GM18909 (cell line): Measurements from ENCODE around the gene PRRT4.

Source experiments
- ATAC-seq: cut with Tn5 transposase; IDR thresholded peaks from one replicate; pipeline ENCODE4 v1.9.1; 2021; ENCODE audit warnings: mild to moderate bottlenecking; ENCODE audit not compliant: unreplicated experiment, poor library complexity

The PRRT4 gene

GRCh38 chr7:128396357-128396756 is 34.9 kb upstream of the PRRT4 start:
- ATAC-seq = no peak

GRCh38 chr7:128395748-128396147 is 34.3 kb upstream of the PRRT4 start:
- no peak for ATAC-seq

GRCh38 chr7:128394904-128395496 is 33.5 kb upstream of the PRRT4 start:
- no peak for ATAC-seq

- no peak for ATAC-seq
These were observed 32.2 kb upstream of the PRRT4 start for GRCh38 chr7:128393526-128394330.

GRCh38 chr7:128392446-128393327 is 31.2 kb upstream of the PRRT4 start:
- ATAC-seq = no peak

- no peak for ATAC-seq
These were observed 30.3 kb upstream of the PRRT4 start for GRCh38 chr7:128391805-128392204.

GRCh38 chr7:128390871-128391565 is 29.5 kb upstream of the PRRT4 start:
- no peak for ATAC-seq

GRCh38 chr7:128389618-128390329 is 28.3 kb upstream of the PRRT4 start:
- ATAC-seq = no peak

GRCh38 chr7:128389085-128389617 is 27.7 kb upstream of the PRRT4 start:
- no peak for ATAC-seq

- no peak for ATAC-seq
These were observed 26.6 kb upstream of the PRRT4 start for GRCh38 chr7:128388145-128388485.

GRCh38 chr7:128387216-128388144 is 26.0 kb upstream of the PRRT4 start:
- peak; percentile 81 for ATAC-seq

GRCh38 chr7:128385988-128386925 is 24.8 kb upstream of the PRRT4 start:
- ATAC-seq = no peak

- no peak for ATAC-seq
These were observed 23.2 kb upstream of the PRRT4 start for GRCh38 chr7:128384726-128385125.

GRCh38 chr7:128383776-128384175 is 22.3 kb upstream of the PRRT4 start:
- ATAC-seq = no peak

GRCh38 chr7:128381161-128381821 is 19.8 kb upstream of the PRRT4 start:
- ATAC-seq = no peak

GRCh38 chr7:128380483-128381106 is 19.1 kb upstream of the PRRT4 start:
- no peak for ATAC-seq
